Measurements from ENCODE around the gene MUC7. TPM values are rescaled to one million over a fixed set of nuclear protein-coding genes. Genes with fewer than 3 reads are reported as not detected.

The MUC7 gene
- not detected in 2 replicates for total RNA-seq (2012; rRNA removed)

- Histone ChIP-seq H3K9me3 (replicated peaks; ENCODE audit: low read length) (no peaks in the 10 kb centered on the region), H3K4me3 (ENCODE audit: low read length) (no peak within 1 kb of the TSS), H3K4me1 (ENCODE audit: control insufficient read depth, insufficient read depth, low read length) (no peaks in the 10 kb centered on the region), H3K27me3 (ENCODE audit: control insufficient read depth, insufficient read depth, low read length) (no peaks in the 10 kb centered on the region), H3K36me3 (ENCODE audit: insufficient read depth, low read length) (no peaks in the 10 kb centered on the region), H3K4me2 (ENCODE audit: low read length) (no peak within 1 kb of the TSS), H3K9ac (ENCODE audit: low read depth, low read length) (no peak within 1 kb of the TSS)
Measured at GRCh38 chr4:70471897-70472296, at the start of gene MUC7. Gene MUC7, plus strand, starts transcription at chr4:70472197. Its CDS starts 1,825 bp downstream, at chr4:70474022.

GRCh38 chr4:70425306-70425705, 46.7 kb upstream of the MUC7 start:
- Histone ChIP-seq H3K4me3 (ENCODE audit: low read length) (no peak overlapping the region), H3K27me3 (ENCODE audit: control insufficient read depth, insufficient read depth, low read length) (no peaks in the 10 kb centered on the region), H3K9me3 (replicated peaks; ENCODE audit: low read length) (peaks cover 4% of the 10 kb centered on the region), H3K9ac (ENCODE audit: low read depth, low read length) (no peak overlapping the region), H3K4me2 (ENCODE audit: low read length) (no peak overlapping the region), H3K4me1 (ENCODE audit: control insufficient read depth, insufficient read depth, low read length) (no peaks in the 10 kb centered on the region), H3K36me3 (ENCODE audit: insufficient read depth, low read length) (no peaks in the 10 kb centered on the region)

- Histone ChIP-seq H3K27me3 (ENCODE audit: control insufficient read depth, insufficient read depth, low read length) (no peaks in the 10 kb centered on the region), H3K4me3 (ENCODE audit: low read length) (no peak overlapping the region), H3K4me1 (ENCODE audit: control insufficient read depth, insufficient read depth, low read length) (no peaks in the 10 kb centered on the region), H3K36me3 (ENCODE audit: insufficient read depth, low read length) (no peaks in the 10 kb centered on the region), H3K4me2 (ENCODE audit: low read length) (no peak overlapping the region), H3K9me3 (replicated peaks; ENCODE audit: low read length) (peaks cover 4% of the 10 kb centered on the region), H3K9ac (ENCODE audit: low read depth, low read length) (no peak overlapping the region)
Measured at GRCh38 chr4:70426789-70427188, 45.2 kb upstream of the MUC7 start.

GRCh38 chr4:70437197-70437596, 34.8 kb upstream of the MUC7 start:
- Histone ChIP-seq H3K4me1 (ENCODE audit: control insufficient read depth, insufficient read depth, low read length) (no peaks in the 10 kb centered on the region), H3K4me2 (ENCODE audit: low read length) (no peak overlapping the region), H3K9ac (ENCODE audit: low read depth, low read length) (no peak overlapping the region), H3K4me3 (ENCODE audit: low read length) (no peak overlapping the region), H3K9me3 (replicated peaks; ENCODE audit: low read length) (no peaks in the 10 kb centered on the region), H3K27me3 (ENCODE audit: control insufficient read depth, insufficient read depth, low read length) (no peaks in the 10 kb centered on the region), H3K36me3 (ENCODE audit: insufficient read depth, low read length) (no peaks in the 10 kb centered on the region)

GRCh38 chr4:70442474-70442873, 29.5 kb upstream of the MUC7 start:
- H3K4me3 ChIP-seq (ENCODE audit: low read length) = no peak overlapping the region
- no peaks in the 10 kb centered on the region for H3K27me3 ChIP-seq (ENCODE audit: control insufficient read depth, insufficient read depth, low read length)
- H3K4me1 ChIP-seq (ENCODE audit: control insufficient read depth, insufficient read depth, low read length) = no peaks in the 10 kb centered on the region
- H3K9ac ChIP-seq (ENCODE audit: low read depth, low read length) = no peak overlapping the region
- H3K4me2 ChIP-seq (ENCODE audit: low read length) = no peak overlapping the region
- peaks cover 9% of the 10 kb centered on the region for H3K9me3 ChIP-seq (replicated peaks; ENCODE audit: low read length)
- no peaks in the 10 kb centered on the region for H3K36me3 ChIP-seq (ENCODE audit: insufficient read depth, low read length)

GRCh38 chr4:70443329-70443728, 28.7 kb upstream of the MUC7 start:
- Histone ChIP-seq H3K27me3 (ENCODE audit: control insufficient read depth, insufficient read depth, low read length) (no peaks in the 10 kb centered on the region), H3K9me3 (replicated peaks; ENCODE audit: low read length) (peaks cover 9% of the 10 kb centered on the region), H3K36me3 (ENCODE audit: insufficient read depth, low read length) (no peaks in the 10 kb centered on the region), H3K4me1 (ENCODE audit: control insufficient read depth, insufficient read depth, low read length) (no peaks in the 10 kb centered on the region), H3K4me2 (ENCODE audit: low read length) (no peak overlapping the region), H3K9ac (ENCODE audit: low read depth, low read length) (no peak overlapping the region), H3K4me3 (ENCODE audit: low read length) (no peak overlapping the region)

- Histone ChIP-seq H3K36me3 (ENCODE audit: insufficient read depth, low read length) (no peaks in the 10 kb centered on the region), H3K9ac (ENCODE audit: low read depth, low read length) (no peak overlapping the region), H3K4me2 (ENCODE audit: low read length) (no peak overlapping the region), H3K9me3 (replicated peaks; ENCODE audit: low read length) (no peaks in the 10 kb centered on the region), H3K4me1 (ENCODE audit: control insufficient read depth, insufficient read depth, low read length) (no peaks in the 10 kb centered on the region), H3K4me3 (ENCODE audit: low read length) (no peak overlapping the region), H3K27me3 (ENCODE audit: control insufficient read depth, insufficient read depth, low read length) (no peaks in the 10 kb centered on the region)
Measured at GRCh38 chr4:70449220-70449619, 22.8 kb upstream of the MUC7 start.

- Histone ChIP-seq H3K9ac (ENCODE audit: low read depth, low read length) (no peak overlapping the region), H3K36me3 (ENCODE audit: insufficient read depth, low read length) (no peaks in the 10 kb centered on the region), H3K27me3 (ENCODE audit: control insufficient read depth, insufficient read depth, low read length) (no peaks in the 10 kb centered on the region), H3K4me3 (ENCODE audit: low read length) (no peak overlapping the region), H3K9me3 (replicated peaks; ENCODE audit: low read length) (no peaks in the 10 kb centered on the region), H3K4me1 (ENCODE audit: control insufficient read depth, insufficient read depth, low read length) (no peaks in the 10 kb centered on the region), H3K4me2 (ENCODE audit: low read length) (no peak overlapping the region)
Measured at GRCh38 chr4:70452946-70453345, 19.1 kb upstream of the MUC7 start.

GRCh38 chr4:70463335-70463734, 8.7 kb upstream of the MUC7 start:
- Histone ChIP-seq H3K4me1 (ENCODE audit: control insufficient read depth, insufficient read depth, low read length) (no peaks in the 10 kb centered on the region), H3K9me3 (replicated peaks; ENCODE audit: low read length) (no peaks in the 10 kb centered on the region), H3K36me3 (ENCODE audit: insufficient read depth, low read length) (no peaks in the 10 kb centered on the region), H3K4me3 (ENCODE audit: low read length) (no peak overlapping the region), H3K27me3 (ENCODE audit: control insufficient read depth, insufficient read depth, low read length) (no peaks in the 10 kb centered on the region), H3K9ac (ENCODE audit: low read depth, low read length) (no peak overlapping the region), H3K4me2 (ENCODE audit: low read length) (no peak overlapping the region)

GRCh38 chr4:70473679-70474078, 1.7 kb downstream of the MUC7 start:
- H3K4me2 ChIP-seq (ENCODE audit: low read length) = no peak overlapping the region

GRCh38 chr4:70488748-70489147, 16.8 kb downstream of the MUC7 start:
- Histone ChIP-seq H3K36me3 (ENCODE audit: insufficient read depth, low read length) (no peaks in the 10 kb centered on the region), H3K27me3 (ENCODE audit: control insufficient read depth, insufficient read depth, low read length) (no peaks in the 10 kb centered on the region), H3K4me3 (ENCODE audit: low read length) (no peak overlapping the region), H3K4me2 (ENCODE audit: low read length) (no peak overlapping the region), H3K9me3 (replicated peaks; ENCODE audit: low read length) (no peaks in the 10 kb centered on the region), H3K4me1 (ENCODE audit: control insufficient read depth, insufficient read depth, low read length) (no peaks in the 10 kb centered on the region), H3K9ac (ENCODE audit: low read depth, low read length) (no peak overlapping the region)

More at GRCh38 chr4:70473679-70474078, 1.7 kb downstream of the MUC7 start:
- no peak overlapping the region for H3K9ac ChIP-seq (ENCODE audit: low read depth, low read length)
- H3K36me3 ChIP-seq (ENCODE audit: insufficient read depth, low read length) = no peaks in the 10 kb centered on the region
- no peaks in the 10 kb centered on the region for H3K4me1 ChIP-seq (ENCODE audit: control insufficient read depth, insufficient read depth, low read length)
- H3K4me3 ChIP-seq (ENCODE audit: low read length) = no peak overlapping the region
- no peaks in the 10 kb centered on the region for H3K27me3 ChIP-seq (ENCODE audit: control insufficient read depth, insufficient read depth, low read length)
- H3K9me3 ChIP-seq (replicated peaks; ENCODE audit: low read length) = no peaks in the 10 kb centered on the region

- H3K9me3 ChIP-seq (replicated peaks; ENCODE audit: low read length) = no peaks in the 10 kb centered on the region
- H3K27me3 ChIP-seq (ENCODE audit: control insufficient read depth, insufficient read depth, low read length) = no peaks in the 10 kb centered on the region
- no peak overlapping the region for H3K9ac ChIP-seq (ENCODE audit: low read depth, low read length)
- H3K4me3 ChIP-seq (ENCODE audit: low read length) = no peak overlapping the region
- no peak overlapping the region for H3K4me2 ChIP-seq (ENCODE audit: low read length)
- H3K4me1 ChIP-seq (ENCODE audit: control insufficient read depth, insufficient read depth, low read length) = no peaks in the 10 kb centered on the region
- H3K36me3 ChIP-seq (ENCODE audit: insufficient read depth, low read length) = no peaks in the 10 kb centered on the region
Measured at GRCh38 chr4:70496231-70496630, 24.2 kb downstream of the MUC7 start.
